ENCODE results near the gene DPPA4. TPM values are rescaled to one million over a fixed set of nuclear protein-coding genes. Genes with fewer than 3 reads are reported as not detected.

The DPPA4 gene
- total RNA-seq, 2 donors from 2014 or later, result 0.21 TPM; not detected in 1

- H3K27me3 Mint-ChIP-seq, result peaks cover 34% of the 10 kb centered on the region
- no peak overlapping the region for H3K27ac Mint-ChIP-seq
- no peaks in the 10 kb centered on the region for H3K9me3 ChIP-seq (ENCODE audit: control insufficient read depth, low read length, poor library complexity, severe bottlenecking)
- H3K36me3 Mint-ChIP-seq (ENCODE audit: low read depth), result no peaks in the 10 kb centered on the region
- H3K4me1 Mint-ChIP-seq, result no peaks in the 10 kb centered on the region
- DNase-seq, result no peak
- ATAC-seq, result no peak
- H3K4me3 Mint-ChIP-seq, result no peak overlapping the region
Observed at GRCh38 chr3:109330405-109330804, 6.9 kb downstream of the DPPA4 start.

- DNase-seq (no peak), ATAC-seq (no peak)
- H3K27ac Mint-ChIP-seq, result no peak overlapping the region
- H3K27me3 Mint-ChIP-seq, result peaks cover 23% of the 10 kb centered on the region
- no peaks in the 10 kb centered on the region for H3K4me1 Mint-ChIP-seq
- no peaks in the 10 kb centered on the region for H3K9me3 ChIP-seq (ENCODE audit: control insufficient read depth, low read length, poor library complexity, severe bottlenecking)
- no peak overlapping the region for H3K4me3 Mint-ChIP-seq
- no peaks in the 10 kb centered on the region for H3K36me3 Mint-ChIP-seq (ENCODE audit: low read depth)
Observed at GRCh38 chr3:109328202-109328601, 9.1 kb downstream of the DPPA4 start.

- peaks cover 23% of the 10 kb centered on the region for H3K27me3 Mint-ChIP-seq
- no peak overlapping the region for H3K4me3 Mint-ChIP-seq
- no peaks in the 10 kb centered on the region for H3K9me3 ChIP-seq (ENCODE audit: control insufficient read depth, low read length, poor library complexity, severe bottlenecking)
- H3K27ac Mint-ChIP-seq, result no peak overlapping the region
- H3K4me1 Mint-ChIP-seq, result no peaks in the 10 kb centered on the region
- ATAC-seq, result no peak
- no peaks in the 10 kb centered on the region for H3K36me3 Mint-ChIP-seq (ENCODE audit: low read depth)
- DNase-seq, result no peak
Observed at GRCh38 chr3:109325657-109326056, 11.7 kb downstream of the DPPA4 start.

GRCh38 chr3:109325109-109325508 is 12.2 kb downstream of the DPPA4 start:
- H3K9me3 ChIP-seq (ENCODE audit: control insufficient read depth, low read length, poor library complexity, severe bottlenecking), result no peaks in the 10 kb centered on the region
- Mint-ChIP-seq H3K4me1 (no peaks in the 10 kb centered on the region), H3K4me3 (no peak overlapping the region), H3K27ac (no peak overlapping the region), H3K36me3 (ENCODE audit: low read depth) (no peaks in the 10 kb centered on the region), H3K27me3 (peaks cover 23% of the 10 kb centered on the region)
- DNase-seq (no peak), ATAC-seq (no peak)

GRCh38 chr3:109316162-109316730 is 21.1 kb downstream of the DPPA4 start, which contains the start of gene DPPA2:
Gene DPPA2, minus strand, starts transcription at chr3:109316517. Its CDS starts 1,975 bp downstream, at chr3:109314542.
- no peaks in the 10 kb centered on the region for H3K4me1 Mint-ChIP-seq
- H3K36me3 Mint-ChIP-seq (ENCODE audit: low read depth), result no peaks in the 10 kb centered on the region
- no peak for ATAC-seq
- no peaks in the 10 kb centered on the region for H3K27me3 Mint-ChIP-seq
- H3K4me3 Mint-ChIP-seq, result no peak within 1 kb of the TSS
- no peak for DNase-seq
- no peaks in the 10 kb centered on the region for H3K9me3 ChIP-seq (ENCODE audit: control insufficient read depth, low read length, poor library complexity, severe bottlenecking)
- no peak within 1 kb of the TSS for H3K27ac Mint-ChIP-seq

GRCh38 chr3:109313061-109313460 is 24.3 kb downstream of the DPPA4 start:
- DNase-seq (no peak), ATAC-seq (no peak)
- H3K4me3 Mint-ChIP-seq, result no peak overlapping the region
- H3K4me1 Mint-ChIP-seq, result no peaks in the 10 kb centered on the region
- H3K9me3 ChIP-seq (ENCODE audit: control insufficient read depth, low read length, poor library complexity, severe bottlenecking), result no peaks in the 10 kb centered on the region
- H3K27me3 Mint-ChIP-seq, result no peaks in the 10 kb centered on the region
- no peak overlapping the region for H3K27ac Mint-ChIP-seq
- no peaks in the 10 kb centered on the region for H3K36me3 Mint-ChIP-seq (ENCODE audit: low read depth)

- Mint-ChIP-seq H3K36me3 (ENCODE audit: low read depth) (no peaks in the 10 kb centered on the region), H3K4me1 (peaks cover 2% of the 10 kb centered on the region), H3K27me3 (no peaks in the 10 kb centered on the region), H3K4me3 (no peak overlapping the region), H3K27ac (no peak overlapping the region)
- DNase-seq, result no peak
- no peak for ATAC-seq
- no peaks in the 10 kb centered on the region for H3K9me3 ChIP-seq (ENCODE audit: control insufficient read depth, low read length, poor library complexity, severe bottlenecking)
Observed at GRCh38 chr3:109297496-109297895, 39.9 kb downstream of the DPPA4 start.

GRCh38 chr3:109284071-109284470 is 53.3 kb downstream of the DPPA4 start:
- H3K4me3 Mint-ChIP-seq, result no peak overlapping the region
- H3K4me1 Mint-ChIP-seq, result no peaks in the 10 kb centered on the region
- ATAC-seq (no peak), DNase-seq (no peak)
- no peak overlapping the region for H3K27ac Mint-ChIP-seq
- H3K36me3 Mint-ChIP-seq (ENCODE audit: low read depth), result no peaks in the 10 kb centered on the region
- no peaks in the 10 kb centered on the region for H3K9me3 ChIP-seq (ENCODE audit: control insufficient read depth, low read length, poor library complexity, severe bottlenecking)
- H3K27me3 Mint-ChIP-seq, result peaks cover 6% of the 10 kb centered on the region

GRCh38 chr3:109278546-109278945 is 58.8 kb downstream of the DPPA4 start:
- H3K36me3 Mint-ChIP-seq (ENCODE audit: low read depth), result no peaks in the 10 kb centered on the region
- H3K27me3 Mint-ChIP-seq, result peaks cover 9% of the 10 kb centered on the region
- DNase-seq (no peak), ATAC-seq (no peak)
- H3K4me1 Mint-ChIP-seq, result peaks cover 2% of the 10 kb centered on the region
- no peak overlapping the region for H3K4me3 Mint-ChIP-seq
- H3K27ac Mint-ChIP-seq, result no peak overlapping the region
- H3K9me3 ChIP-seq (ENCODE audit: control insufficient read depth, low read length, poor library complexity, severe bottlenecking), result no peaks in the 10 kb centered on the region

- Mint-ChIP-seq H3K36me3 (ENCODE audit: low read depth) (no peaks in the 10 kb centered on the region), H3K27me3 (peaks cover 9% of the 10 kb centered on the region), H3K4me3 (no peak overlapping the region), H3K4me1 (peaks cover 2% of the 10 kb centered on the region), H3K27ac (no peak overlapping the region)
- ATAC-seq (no peak), DNase-seq (no peak)
- no peaks in the 10 kb centered on the region for H3K9me3 ChIP-seq (ENCODE audit: control insufficient read depth, low read length, poor library complexity, severe bottlenecking)
Observed at GRCh38 chr3:109278141-109278540, 59.2 kb downstream of the DPPA4 start.

Other genes with a start within 250 kb of the DPPA4 start
- under 1 TPM in 1 of 2 donors, not detected in 1; 0.68 TPM for gene MORC1, start 219.4 kb downstream of the DPPA4 start, total RNA-seq
- gene C3orf85, start 200.8 kb downstream of the DPPA4 start, total RNA-seq, result not detected
- not detected for gene DPPA2, start 21.0 kb downstream of the DPPA4 start, total RNA-seq

Measured in T-helper 17 cell (primary cell).